Cardiac muscle cell (in vitro differentiated cells and primary cell): ENCODE results near the gene AAMDC. TPM values are rescaled to one million over a fixed set of nuclear protein-coding genes. Genes with fewer than 3 reads are reported as not detected.

ENCODE experiments used
- DNase-seq, 2 donors: peaks; one replicate each; pipeline versions ENCODE4 v3.0.0 to v3.0.0-alpha.2; 2010 to 2017; ENCODE audit warnings: low read depth in 1 of 2, low spot score in 1 of 2
- H3K27ac ChIP-seq: fragments of 200-600 bp; sonication (generic); 2 replicates; pipeline ENCODE4 v1.5.1; 2016
- H3K27me3 ChIP-seq: fragments of 200-600 bp; sonication (generic); 2 replicates; pipeline ENCODE4 v1.6.0; 2016; ENCODE audit warnings: control low read depth
- H3K36me3 ChIP-seq: fragments of 200-600 bp; sonication (generic); 2 replicates; pipeline ENCODE4 v1.5.1; 2016; ENCODE audit warnings: control low read depth
- H3K4me1 ChIP-seq: fragments of 200-600 bp; sonication (generic); 2 replicates; pipeline ENCODE4 v1.8.1; 2017; ENCODE audit warnings: low read depth, mild to moderate bottlenecking, mixed run types
- H3K4me3 ChIP-seq: fragments of 200-600 bp; sonication (generic); 2 replicates; pipeline ENCODE4 v1.5.1; 2016; ENCODE audit warnings: mild to moderate bottlenecking
- H3K9me3 ChIP-seq: fragments of 200-600 bp; sonication (generic); 2 replicates; pipeline ENCODE4 v1.5.1; 2017; ENCODE audit warnings: low read depth, mild to moderate bottlenecking, control low read depth
- polyA plus RNA-seq: library from polyadenylated mRNA; unstranded; fragments of >200 nt; fragmentation: Nextera tagmentation; extraction: Ambion mirVana; gene quantifications from 2 replicates; pipeline ENCODE4 v1.2.1, GENCODE V29; 2016
- total RNA-seq: library from RNA; depleted of rRNA; stranded (reverse); fragments of >200 nt; gene quantifications from 2 replicates; pipeline ENCODE4 v1.2.3, GENCODE V29; 2016
- TF ChIP-seq, protein P1 (sequence below): IDR thresholded peaks from 2 replicates; pipeline ENCODE4 v1.5.1; 2012; ENCODE audit warnings: low read depth, mild to moderate bottlenecking, low read length

AAMDC gene
- total RNA-seq: 62.6 and 74.5 TPM in 2 replicates
- polyA plus RNA-seq: 157 and 169 TPM in 2 replicates

DNA sequence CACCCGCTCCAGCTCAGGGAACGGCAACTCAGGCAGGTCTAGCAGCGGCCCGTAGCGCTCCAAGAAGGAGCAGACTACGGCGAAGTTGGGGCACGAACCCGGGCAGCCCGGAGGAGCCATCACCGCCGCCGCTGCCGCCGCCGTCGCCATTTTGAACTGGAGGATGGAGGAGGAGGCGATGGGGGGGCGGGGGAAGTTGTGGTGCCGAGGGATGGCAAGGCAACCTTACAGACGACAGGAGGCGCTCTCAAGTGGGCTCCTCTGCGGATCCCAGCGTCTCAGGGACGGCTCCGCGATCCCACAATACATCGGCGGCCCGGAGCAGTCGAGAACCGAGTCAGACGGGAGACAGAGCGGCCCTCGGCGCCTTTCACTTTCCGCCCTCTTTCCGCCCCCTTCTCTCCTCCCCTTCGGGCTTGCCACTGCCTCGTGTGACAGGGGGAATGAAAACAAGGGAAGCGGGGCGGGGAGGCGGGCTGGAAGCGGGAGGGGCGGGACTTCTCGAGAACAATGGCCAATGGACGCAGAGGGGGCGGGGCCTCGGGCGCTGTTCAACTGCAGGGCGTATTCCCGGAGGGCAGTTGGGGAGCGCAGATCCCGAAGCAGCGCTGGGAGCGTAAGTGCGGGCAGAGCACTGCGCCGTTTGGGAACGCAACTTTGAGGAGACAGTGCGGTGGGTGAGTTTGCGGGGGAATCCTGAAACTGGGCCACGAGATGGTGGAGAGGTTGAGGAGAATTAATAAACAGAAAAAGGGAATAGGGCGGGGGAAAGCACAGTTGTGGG lies at the start of gene AAMDC, which contains the start of gene RSF1:
Gene AAMDC, plus strand, starts transcription at position 580 of the 784 bp plus-strand sequence. CDS start 21,353 bp downstream, outside the sequence.
Gene RSF1, minus strand, starts transcription at position 158 of the 784 bp plus-strand sequence. Its CDS starts 8 bp downstream, at position 150.
- Histone ChIP-seq H3K4me1 (peaks cover 30% of the 10 kb centered on the region), H3K27ac (peak within 1 kb of the TSS; percentile 96), H3K4me3 (peak within 1 kb of the TSS; percentile 96), H3K27me3 (no peaks in the 10 kb centered on the region), H3K9me3 (no peaks in the 10 kb centered on the region), H3K36me3 (no peaks in the 10 kb centered on the region)
- DNase-seq: peak; percentile 100
- TF ChIP-seq, protein P1, sequence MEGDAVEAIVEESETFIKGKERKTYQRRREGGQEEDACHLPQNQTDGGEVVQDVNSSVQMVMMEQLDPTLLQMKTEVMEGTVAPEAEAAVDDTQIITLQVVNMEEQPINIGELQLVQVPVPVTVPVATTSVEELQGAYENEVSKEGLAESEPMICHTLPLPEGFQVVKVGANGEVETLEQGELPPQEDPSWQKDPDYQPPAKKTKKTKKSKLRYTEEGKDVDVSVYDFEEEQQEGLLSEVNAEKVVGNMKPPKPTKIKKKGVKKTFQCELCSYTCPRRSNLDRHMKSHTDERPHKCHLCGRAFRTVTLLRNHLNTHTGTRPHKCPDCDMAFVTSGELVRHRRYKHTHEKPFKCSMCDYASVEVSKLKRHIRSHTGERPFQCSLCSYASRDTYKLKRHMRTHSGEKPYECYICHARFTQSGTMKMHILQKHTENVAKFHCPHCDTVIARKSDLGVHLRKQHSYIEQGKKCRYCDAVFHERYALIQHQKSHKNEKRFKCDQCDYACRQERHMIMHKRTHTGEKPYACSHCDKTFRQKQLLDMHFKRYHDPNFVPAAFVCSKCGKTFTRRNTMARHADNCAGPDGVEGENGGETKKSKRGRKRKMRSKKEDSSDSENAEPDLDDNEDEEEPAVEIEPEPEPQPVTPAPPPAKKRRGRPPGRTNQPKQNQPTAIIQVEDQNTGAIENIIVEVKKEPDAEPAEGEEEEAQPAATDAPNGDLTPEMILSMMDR: peak; percentile 69

DNA sequence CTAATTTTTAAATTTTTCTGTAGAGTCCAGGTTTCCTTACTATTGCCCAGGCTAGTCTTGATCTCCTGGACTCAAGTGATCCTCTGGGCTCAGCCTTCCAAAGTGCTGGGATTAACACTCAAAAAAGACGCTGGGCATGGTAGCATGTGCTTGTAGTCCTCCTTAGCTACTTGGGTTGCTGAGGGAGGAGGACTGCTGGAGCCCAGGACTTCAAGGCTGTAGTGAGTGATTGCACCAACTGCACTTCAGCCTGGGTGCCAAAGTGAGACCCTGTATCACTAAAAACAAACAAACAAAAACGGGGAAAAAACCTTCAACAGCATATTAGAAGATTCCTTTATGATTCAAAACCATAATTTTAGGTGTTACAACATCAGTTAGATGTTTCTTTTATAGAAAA lies 45.0 kb upstream of the AAMDC start:
- no peak for DNase-seq
- Histone ChIP-seq H3K9me3 (no peaks in the 10 kb centered on the region), H3K4me1 (no peaks in the 10 kb centered on the region), H3K4me3 (no peak overlapping the region), H3K27me3 (no peaks in the 10 kb centered on the region), H3K27ac (no peak overlapping the region), H3K36me3 (no peaks in the 10 kb centered on the region)
- TF ChIP-seq, protein P1: no peak

DNA sequence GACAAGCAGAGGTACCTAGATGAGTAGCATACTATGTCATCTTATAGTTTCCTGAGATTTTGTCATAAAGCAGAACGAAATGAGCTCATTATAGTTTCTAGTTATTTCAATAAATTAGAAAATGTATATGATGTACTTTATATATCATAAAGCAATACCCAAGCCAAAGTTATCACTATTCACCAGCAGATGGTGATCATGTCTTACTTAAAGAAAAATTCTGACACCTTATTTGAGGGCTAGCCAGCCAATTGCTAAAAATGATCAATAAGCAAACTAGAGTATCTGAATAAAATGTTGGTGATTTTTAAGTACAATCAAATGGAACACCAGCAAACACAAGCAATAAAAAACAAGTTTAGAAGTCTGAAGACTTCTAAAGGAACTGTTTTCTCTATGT lies 44.5 kb upstream of the AAMDC start:
- Histone ChIP-seq H3K27me3 (no peaks in the 10 kb centered on the region), H3K27ac (no peak overlapping the region), H3K4me1 (no peaks in the 10 kb centered on the region), H3K9me3 (no peaks in the 10 kb centered on the region), H3K36me3 (no peaks in the 10 kb centered on the region), H3K4me3 (no peak overlapping the region)
- TF ChIP-seq, protein P1: peak; percentile 18
- peak in 1 of 2 donors; percentile 22 for DNase-seq

DNA sequence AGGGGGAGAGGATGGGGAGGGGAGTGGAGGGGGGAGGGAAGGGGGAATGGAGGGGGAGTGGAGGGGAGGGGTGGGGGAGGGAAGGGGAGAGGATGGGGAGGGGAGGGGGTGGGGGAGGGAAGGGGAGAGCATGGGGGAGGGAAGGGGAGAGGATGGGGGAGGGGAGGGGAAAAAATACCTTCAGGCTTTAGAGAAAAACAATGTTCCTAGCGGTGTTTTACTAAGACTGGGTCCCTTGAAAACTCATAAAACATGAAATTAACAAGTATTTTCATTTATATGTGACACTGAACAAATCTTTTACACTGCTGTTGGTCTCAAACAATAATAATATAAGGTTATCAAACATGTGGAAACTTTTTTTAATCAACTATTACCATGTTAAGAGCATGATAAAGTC lies 42.8 kb upstream of the AAMDC start:
- H3K27me3 ChIP-seq: no peaks in the 10 kb centered on the region
- H3K4me1 ChIP-seq: no peaks in the 10 kb centered on the region
- no peak overlapping the region for H3K4me3 ChIP-seq
- no peaks in the 10 kb centered on the region for H3K9me3 ChIP-seq
- no peak overlapping the region for H3K27ac ChIP-seq
- H3K36me3 ChIP-seq: no peaks in the 10 kb centered on the region
- TF ChIP-seq, protein P1: no peak
- DNase-seq: no peak

DNA sequence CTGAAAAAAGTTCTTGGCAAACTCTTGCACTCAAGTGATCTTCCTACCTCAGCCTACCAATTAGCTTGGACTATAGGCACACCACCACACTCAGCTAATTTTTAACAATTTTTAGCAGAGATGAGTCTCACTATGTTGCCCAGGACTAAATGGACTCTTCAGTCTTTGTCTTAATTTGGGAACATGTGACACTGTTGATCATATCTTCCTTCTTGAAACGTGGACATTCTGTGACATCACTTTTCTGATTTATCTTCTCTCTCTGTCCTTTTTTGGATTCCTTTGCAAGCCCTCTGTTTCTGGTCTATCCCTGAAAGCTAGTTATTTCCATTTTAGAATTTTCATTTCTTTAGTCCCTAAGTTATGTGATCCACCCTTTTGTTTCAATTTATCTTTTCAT lies 42.4 kb upstream of the AAMDC start:
- TF ChIP-seq, protein P1: no peak
- no peak overlapping the region for H3K27ac ChIP-seq

More for the DNA sequence above, 42.4 kb upstream of the AAMDC start:
- Histone ChIP-seq H3K4me1 (no peaks in the 10 kb centered on the region), H3K27me3 (no peaks in the 10 kb centered on the region), H3K36me3 (no peaks in the 10 kb centered on the region), H3K9me3 (no peaks in the 10 kb centered on the region), H3K4me3 (no peak overlapping the region)
- DNase-seq: no peak
